GM23248 (cell line): ENCODE data around the gene LLGL2. TPM values are rescaled to one million over a fixed set of nuclear protein-coding genes. Genes with fewer than 3 reads are reported as not detected.

Experiments used
- DNase-seq: peaks from one replicate; pipeline ENCODE4 v3.0.0-alpha.2; 2015
- H2AFZ ChIP-seq: fragments of 200-600 bp; sonication (generic); 2 replicates; pipeline ENCODE4 v1.6.1; 2016; ENCODE audit warnings: antibody characterized with exemption
- H3F3A ChIP-seq: fragments of 200-600 bp; sonication (generic); 2 replicates; pipeline ENCODE4 v1.6.1; 2016; ENCODE audit warnings: mild to moderate bottlenecking, antibody characterized with exemption, mixed run types; ENCODE audit not compliant: insufficient read depth
- H3K27ac ChIP-seq: fragments of 200-600 bp; sonication (generic); 2 replicates; pipeline ENCODE4 v1.5.1; 2016; ENCODE audit warnings: mild to moderate bottlenecking
- H3K27me3 ChIP-seq: fragments of 200-600 bp; sonication (generic); replicated peaks from 2 replicates; pipeline ENCODE4 v1.6.1; 2016; ENCODE audit warnings: mild to moderate bottlenecking; ENCODE audit not compliant: insufficient read depth
- H3K36me3 ChIP-seq: fragments of 200-600 bp; sonication (generic); 2 replicates; pipeline ENCODE4 v1.6.1; 2016; ENCODE audit warnings: low read depth, mild to moderate bottlenecking
- H3K4me1 ChIP-seq: fragments of 200-600 bp; sonication (generic); 2 replicates; pipeline ENCODE4 v1.6.1; 2016; ENCODE audit warnings: mild to moderate bottlenecking; ENCODE audit not compliant: insufficient read depth
- H3K4me2 ChIP-seq: fragments of 200-600 bp; sonication (generic); one replicate; pipeline ENCODE4 v1.6.1; 2016; ENCODE audit warnings: mild to moderate bottlenecking; ENCODE audit not compliant: unreplicated experiment
- H3K4me3 ChIP-seq: fragments of 200-600 bp; sonication (generic); 2 replicates; pipeline ENCODE4 v1.5.1; 2016; ENCODE audit warnings: mild to moderate bottlenecking
- H3K79me2 ChIP-seq: fragments of 200-600 bp; sonication (generic); 2 replicates; pipeline ENCODE4 v1.6.1; 2016; ENCODE audit warnings: mild to moderate bottlenecking; ENCODE audit not compliant: insufficient read depth
- H3K9ac ChIP-seq: fragments of 200-600 bp; sonication (generic); 2 replicates; pipeline ENCODE4 v1.6.1; 2016; ENCODE audit warnings: mild to moderate bottlenecking
- H3K9me2 ChIP-seq: fragments of 200-600 bp; sonication (generic); 2 replicates; pipeline ENCODE4 v1.6.1; 2016; ENCODE audit warnings: mixed run types, mild to moderate bottlenecking, moderate library complexity; ENCODE audit not compliant: insufficient read depth
- H3K9me3 ChIP-seq: fragments of 200-600 bp; sonication (generic); one replicate; pipeline ENCODE4 v1.6.1; 2017; ENCODE audit warnings: low read depth
- H4K20me1 ChIP-seq: fragments of 200-600 bp; sonication (generic); 2 replicates; pipeline ENCODE4 v1.6.0; 2016; ENCODE audit not compliant: insufficient read depth
- EZH2 ChIP-seq: fragments of 200-600 bp; sonication (generic); IDR thresholded peaks from 2 replicates; pipeline ENCODE4 v1.6.1; 2018; ENCODE audit warnings: antibody characterized with exemption, mild to moderate bottlenecking; ENCODE audit not compliant: insufficient read depth, poor library complexity, severe bottlenecking
- EZH2phosphoT487 ChIP-seq: fragments of 200-600 bp; sonication (generic); IDR thresholded peaks from 2 replicates; pipeline ENCODE4 v1.6.1; 2018; ENCODE audit warnings: antibody characterized with exemption, moderate library complexity, mild to moderate bottlenecking, low read depth; ENCODE audit not compliant: insufficient read depth
- WGBS, 2 experiments: methylation state at CpG; one replicate each; pipeline ENCODE4 v1.1.6; 2015 to 2017; ENCODE audit warnings: low lambda C conversion rate in 2 of 2, low coverage in 1 of 2; ENCODE audit errors: missing lambda C conversion rate in 2 of 2; 5-methylcytosine and 5-hydroxymethylcytosine counted together
- in situ Hi-C: fragments of 300-500 bp; cut with MboI; formaldehyde crosslinking; loops from 2 replicates; pipeline ENCODE4 v1.15.0; 2020
- polyA plus RNA-seq: library from polyadenylated mRNA; unstranded; fragments of >200 nt; fragmentation: Nextera tagmentation; extraction: Ambion mirVana; gene quantifications from 2 replicates; pipeline ENCODE4 v1.2.1, GENCODE V29; 2016
- total RNA-seq: library from RNA; depleted of rRNA; stranded (reverse); fragments of >200 nt; shearing (Covaris generic); gene quantifications from 2 replicates; pipeline ENCODE4 v1.2.3, GENCODE V29; 2014

The LLGL2 gene
- total and polyA plus RNA-seq, 2 experiments from 2014 or later: not detected

- Histone ChIP-seq H3K9ac (no peak overlapping the region), H3K9me2 (no peaks in the 10 kb centered on the region), H3K4me1 (no peaks in the 10 kb centered on the region), H3K36me3 (no peaks in the 10 kb centered on the region), H3K4me3 (no peak overlapping the region), H3K27me3 (no peaks in the 10 kb centered on the region), H3K27ac (no peak overlapping the region), H3F3A (no peaks in the 10 kb centered on the region), H3K9me3 (no peaks in the 10 kb centered on the region), H3K79me2 (no peaks in the 10 kb centered on the region), H3K4me2 (no peak overlapping the region), H4K20me1 (no peaks in the 10 kb centered on the region), H2AFZ (no peak overlapping the region)
- no peak for DNase-seq
- WGBS, 2 experiments: 46 to 60% methylated on average over 9 of the region's 9 CpGs
- TF ChIP-seq EZH2 (no peak), EZH2phosphoT487 (no peak)
- in situ Hi-C loops: no loop called here
These were observed 21.6 kb downstream of the LLGL2 start for GRCh38 chr17:75547091-75547490.

DNA sequence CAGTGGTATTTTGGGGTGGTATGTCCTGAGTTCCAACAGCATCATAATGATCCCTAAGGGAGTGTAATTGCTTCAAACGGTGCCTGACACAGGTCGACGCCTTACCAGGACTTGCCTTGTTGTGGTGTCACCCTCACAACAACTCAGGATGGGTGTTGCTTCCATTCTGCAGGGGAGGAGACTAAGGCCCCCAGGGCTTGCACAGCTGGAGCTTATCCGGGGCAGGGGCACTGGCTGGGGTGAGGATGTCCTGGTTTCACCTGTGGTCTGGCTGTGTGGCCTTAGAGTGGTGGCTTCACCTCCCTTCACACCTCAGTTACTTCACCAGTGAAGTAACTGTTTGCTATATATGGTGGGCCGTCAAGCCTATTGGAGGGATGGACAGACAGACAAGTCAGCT is 23.3 kb downstream of the LLGL2 start:
- H3K27me3 ChIP-seq: no peaks in the 10 kb centered on the region
- TF ChIP-seq EZH2phosphoT487: no peak
- TF ChIP-seq EZH2: no peak
- H3F3A ChIP-seq: no peaks in the 10 kb centered on the region
- no peaks in the 10 kb centered on the region for H3K9me2 ChIP-seq
- H3K79me2 ChIP-seq: no peaks in the 10 kb centered on the region
- DNase-seq: no peak
- in situ Hi-C loops: no loop called here
- H3K4me1 ChIP-seq: no peaks in the 10 kb centered on the region
- WGBS, 2 experiments: 50 to 64% methylated on average over 5 of the region's 5 CpGs
- no peaks in the 10 kb centered on the region for H3K36me3 ChIP-seq
- no peak overlapping the region for H2AFZ ChIP-seq
- H3K27ac ChIP-seq: no peak overlapping the region
- no peak overlapping the region for H3K4me2 ChIP-seq
- H3K9ac ChIP-seq: no peak overlapping the region
- H3K4me3 ChIP-seq: no peak overlapping the region
- no peaks in the 10 kb centered on the region for H4K20me1 ChIP-seq
- H3K9me3 ChIP-seq: no peaks in the 10 kb centered on the region

DNA sequence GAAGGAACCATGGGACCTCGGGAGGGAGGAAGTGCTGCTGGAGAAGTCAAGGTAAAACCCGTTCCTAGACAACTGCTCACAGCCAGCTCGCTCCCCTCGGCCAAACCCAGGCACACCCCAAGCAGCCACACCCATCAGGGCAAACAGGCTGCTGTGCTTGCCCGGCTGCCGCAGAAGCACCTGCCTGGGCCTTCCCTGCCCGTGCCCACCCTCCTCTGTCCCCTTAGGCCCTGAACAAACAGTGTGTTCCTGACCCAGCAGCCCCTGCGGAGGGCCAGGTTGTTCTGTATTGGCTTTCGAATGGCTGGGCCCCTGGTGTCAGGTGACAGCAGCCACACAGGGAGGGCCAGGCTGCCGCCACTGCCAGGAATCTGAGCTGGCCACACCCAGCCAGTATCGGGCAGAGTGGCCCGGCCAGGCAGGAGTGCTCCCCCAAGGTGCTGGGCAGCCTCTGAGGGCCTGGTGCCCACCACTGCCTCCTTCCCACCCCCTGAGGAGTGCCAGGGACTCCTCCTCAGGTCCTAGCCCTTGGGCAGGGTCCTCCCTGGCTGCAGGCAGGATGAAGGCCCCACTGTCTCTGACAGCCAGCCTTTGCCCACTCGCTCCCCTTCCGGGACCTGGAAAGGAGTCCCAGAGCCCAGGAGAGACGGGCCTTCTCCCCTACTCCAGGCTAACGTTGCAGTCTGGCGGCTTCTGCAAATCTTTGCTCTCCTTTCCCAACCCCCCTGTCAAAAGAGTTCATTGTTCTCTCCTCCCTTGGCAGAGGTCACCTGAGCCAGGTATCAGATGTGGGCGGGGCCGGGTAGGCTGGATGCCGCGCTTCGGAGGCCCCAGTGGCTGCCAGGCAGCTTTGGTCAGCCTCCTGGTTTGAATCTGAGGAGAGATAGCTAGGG is 24.0 kb downstream of the LLGL2 start:
- no peaks in the 10 kb centered on the region for H3F3A ChIP-seq
- in situ Hi-C loops: no loop called here
- 45 to 49% methylated on average over 18 to 22 of the region's 22 CpGs for WGBS, 2 experiments

GRCh38 chr17:75550139-75550465 is 24.6 kb downstream of the LLGL2 start:
- Histone ChIP-seq H3K4me2 (no peak overlapping the region), H3K4me3 (no peak overlapping the region), H2AFZ (no peak overlapping the region), H3K4me1 (no peaks in the 10 kb centered on the region), H3K27ac (no peak overlapping the region), H3K79me2 (no peaks in the 10 kb centered on the region), H3K27me3 (no peaks in the 10 kb centered on the region), H3K9me2 (no peaks in the 10 kb centered on the region), H3K9me3 (no peaks in the 10 kb centered on the region), H3K36me3 (no peaks in the 10 kb centered on the region), H4K20me1 (no peaks in the 10 kb centered on the region), H3K9ac (no peak overlapping the region), H3F3A (no peaks in the 10 kb centered on the region)
- in situ Hi-C loops: no loop called here
- WGBS, 2 experiments: 64 to 70% methylated on average over 4 of the region's 4 CpGs
- TF ChIP-seq EZH2phosphoT487 (no peak), EZH2 (no peak)
- DNase-seq: no peak

More for the DNA sequence above, 24.0 kb downstream of the LLGL2 start:
- H3K9me3 ChIP-seq: no peaks in the 10 kb centered on the region
- no peaks in the 10 kb centered on the region for H3K4me1 ChIP-seq
- H3K4me2 ChIP-seq: no peak overlapping the region
- no peak overlapping the region for H3K9ac ChIP-seq
- TF ChIP-seq EZH2phosphoT487 (no peak), EZH2 (no peak)
- H3K9me2 ChIP-seq: no peaks in the 10 kb centered on the region
- no peak overlapping the region for H3K4me3 ChIP-seq
- no peak overlapping the region for H3K27ac ChIP-seq
- no peaks in the 10 kb centered on the region for H4K20me1 ChIP-seq
- H3K36me3 ChIP-seq: no peaks in the 10 kb centered on the region
- no peak for DNase-seq
- H2AFZ ChIP-seq: no peak overlapping the region
- no peaks in the 10 kb centered on the region for H3K27me3 ChIP-seq
- no peaks in the 10 kb centered on the region for H3K79me2 ChIP-seq

- Histone ChIP-seq H3K4me1 (no peaks in the 10 kb centered on the region), H3F3A (no peaks in the 10 kb centered on the region), H2AFZ (no peak overlapping the region), H3K9me2 (no peaks in the 10 kb centered on the region), H3K36me3 (no peaks in the 10 kb centered on the region), H3K27ac (no peak overlapping the region), H4K20me1 (no peaks in the 10 kb centered on the region), H3K9me3 (no peaks in the 10 kb centered on the region), H3K9ac (no peak overlapping the region), H3K4me2 (no peak overlapping the region), H3K4me3 (no peak overlapping the region), H3K79me2 (no peaks in the 10 kb centered on the region), H3K27me3 (no peaks in the 10 kb centered on the region)
- DNase-seq: no peak
- TF ChIP-seq EZH2phosphoT487 (no peak), EZH2 (no peak)
- in situ Hi-C loops: no loop called here
- 58 to 75% methylated on average over 7 of the region's 7 CpGs for WGBS, 2 experiments
These were observed 25.8 kb downstream of the LLGL2 start for GRCh38 chr17:75551266-75551665.
